ENCODE results near the gene FRYL.

GRCh38 chr4:48635980-48636379 is 144.1 kb downstream of the FRYL start:
- TF ChIP-seq CTCF (IDR thresholded peaks at IDR 0.05; ENCODE audit: low read length) (no peak), EZH2 (IDR thresholded peaks at IDR 0.05; ENCODE audit: borderline replicate concordance, low read length) (no peak)

Measured in OCI-LY1 (cell line).